K562 treated with DMSO at 1 percent for 12 hours (cell line): Measurements from ENCODE around the gene ATF1. TPM values are rescaled to one million over a fixed set of nuclear protein-coding genes. Genes with fewer than 3 reads are reported as not detected.

ENCODE experiments used
- total RNA-seq: library from RNA; unstranded; fragments of 300-600 nt; gene quantifications from 2 replicates; pipeline ENCODE4 v1.2.3, GENCODE V29; 2022; ENCODE audit not compliant: insufficient read depth

ATF1 gene
- total RNA-seq, result 14.0 and 26.0 TPM in 2 replicates

DNA sequence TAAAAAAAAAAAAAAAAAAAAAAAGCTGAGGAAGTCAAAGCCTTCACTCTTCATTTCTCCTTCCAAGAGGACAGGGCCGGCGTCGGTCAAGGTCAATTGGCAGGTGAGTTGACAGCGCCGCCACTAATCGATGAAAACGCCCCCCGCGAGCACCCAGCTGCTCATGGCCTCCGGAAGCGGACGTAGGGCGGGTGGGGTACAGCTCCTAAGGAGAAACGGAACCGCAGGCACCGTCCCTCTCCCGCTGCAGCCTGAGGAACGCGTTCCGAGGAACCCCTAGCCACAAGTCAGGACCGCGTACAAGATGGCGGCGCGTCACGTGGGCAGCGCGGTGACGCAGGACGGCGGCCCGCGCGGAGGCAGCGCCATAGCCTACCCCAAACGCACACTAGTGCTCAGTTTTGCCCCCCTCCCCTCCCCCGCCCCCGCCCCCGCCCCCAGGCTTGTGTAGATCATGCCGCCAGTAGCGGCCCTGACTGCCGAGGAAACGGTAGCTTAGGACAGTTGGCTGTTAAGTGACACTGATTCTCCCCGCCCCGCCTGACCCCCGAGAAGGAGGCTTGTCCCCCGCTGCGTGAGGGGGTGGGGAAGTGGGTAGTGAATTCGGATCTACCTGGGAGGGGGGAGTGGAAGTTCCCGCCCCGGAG is at the start of gene ATF1:
Gene ATF1, plus strand, starts transcription at position 463 of the 647 bp plus-strand sequence. CDS start 16,045 bp downstream, outside the sequence.

DNA sequence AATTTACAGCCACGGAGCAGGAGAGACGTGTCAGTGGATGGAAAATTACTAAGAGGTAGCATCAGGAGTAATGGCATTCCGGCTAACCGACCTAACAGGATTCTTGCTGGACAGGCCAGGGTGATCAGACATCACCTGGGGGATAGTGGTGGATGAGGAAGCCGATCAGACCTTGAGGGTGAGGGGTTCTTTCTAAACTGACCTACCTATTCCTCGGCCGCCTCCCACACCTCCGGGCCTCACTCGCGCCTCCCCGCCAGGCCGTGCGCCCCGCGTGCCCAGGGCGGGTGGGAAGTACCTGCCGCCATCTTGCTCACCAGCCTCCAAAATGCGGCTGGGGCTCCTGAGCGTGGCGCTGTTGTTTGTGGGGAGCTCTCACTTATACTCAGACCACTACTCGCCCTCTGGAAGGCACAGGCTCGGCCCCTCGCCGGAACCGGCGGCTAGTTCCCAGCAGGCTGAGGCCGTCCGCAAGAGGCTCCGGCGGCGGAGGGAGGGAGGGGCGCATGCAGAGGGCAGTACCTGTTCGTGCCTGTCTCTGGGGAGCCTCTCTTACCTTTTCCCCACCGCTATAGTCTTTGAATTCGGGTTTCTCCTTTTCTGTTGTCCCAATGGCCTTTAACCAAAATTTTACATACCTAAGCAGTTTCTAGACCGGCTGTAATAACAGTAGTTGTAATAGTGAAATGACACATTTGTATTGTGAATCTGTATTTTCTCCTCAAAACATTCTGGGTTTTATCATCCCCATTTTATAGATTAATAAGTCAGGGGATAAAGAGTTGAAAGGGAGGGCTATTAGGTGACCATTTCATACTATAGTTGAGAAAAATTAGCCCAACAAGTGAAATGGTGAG is 79.0 kb downstream of the ATF1 start, which contains the start of gene TMPRSS12:
Gene TMPRSS12, plus strand, starts transcription at position 290 of the 857 bp plus-strand sequence. Its CDS starts 39 bp downstream, at position 329.

Other genes starting within 250 kb of the ATF1 start
- not detected in 2 replicates for gene TMPRSS12, start 78.8 kb downstream of the ATF1 start, total RNA-seq
- gene HIGD1C, start 188.4 kb downstream of the ATF1 start, total RNA-seq, result not detected in 2 replicates